ENCODE measurements around the gene FCRL2.

Gene FCRL2

GRCh38 chr1:157776971-157777391, at the start of gene FCRL2:
Gene FCRL2 (minus strand): TSS chr1:157777132. CDS start chr1:157777073, 59 bp downstream.
- DNase-seq, result no peak

GRCh38 chr1:157820299-157820698, 43.4 kb upstream of the FCRL2 start:
- DNase-seq, result no peak

- no peak for DNase-seq
Observed at GRCh38 chr1:157819896-157820295, 43.0 kb upstream of the FCRL2 start, which contains the start of gene FCRL1. Gene FCRL1 (minus strand): TSS chr1:157820120. CDS start chr1:157820037, 83 bp downstream.

- DNase-seq, result no peak
Observed at GRCh38 chr1:157819215-157819614, 42.3 kb upstream of the FCRL2 start.

GRCh38 chr1:157813269-157813668, 36.3 kb upstream of the FCRL2 start:
- DNase-seq, result no peak

- DNase-seq, result no peak
Observed at GRCh38 chr1:157806431-157807149, 29.7 kb upstream of the FCRL2 start.

GRCh38 chr1:157803851-157804250, 26.9 kb upstream of the FCRL2 start:
- no peak for DNase-seq

GRCh38 chr1:157799996-157800395, 23.1 kb upstream of the FCRL2 start:
- DNase-seq, result no peak

GRCh38 chr1:157798211-157798610, 21.3 kb upstream of the FCRL2 start:
- no peak for DNase-seq

- DNase-seq, result no peak
Observed at GRCh38 chr1:157785248-157785647, 8.3 kb upstream of the FCRL2 start.

GRCh38 chr1:157784801-157785200, 7.9 kb upstream of the FCRL2 start:
- DNase-seq, result no peak

GRCh38 chr1:157782931-157783330, 6.0 kb upstream of the FCRL2 start:
- no peak for DNase-seq

- no peak for DNase-seq
Observed at GRCh38 chr1:157781048-157781447, 4.1 kb upstream of the FCRL2 start.

- no peak for DNase-seq
Observed at GRCh38 chr1:157775101-157775870, 1.6 kb downstream of the FCRL2 start.

- DNase-seq, result no peak
Observed at GRCh38 chr1:157774412-157774811, 2.5 kb downstream of the FCRL2 start.

GRCh38 chr1:157773493-157774350, 3.2 kb downstream of the FCRL2 start:
- no peak for DNase-seq

GRCh38 chr1:157771661-157772425, 5.1 kb downstream of the FCRL2 start:
- DNase-seq, result no peak

- no peak for DNase-seq
Observed at GRCh38 chr1:157770442-157771043, 6.4 kb downstream of the FCRL2 start.

- DNase-seq, result no peak
Observed at GRCh38 chr1:157766792-157767191, 10.1 kb downstream of the FCRL2 start.

- DNase-seq, result no peak
Observed at GRCh38 chr1:157758018-157758417, 18.9 kb downstream of the FCRL2 start.

GRCh38 chr1:157753611-157754010, 23.3 kb downstream of the FCRL2 start:
- no peak for DNase-seq

- no peak for DNase-seq
Observed at GRCh38 chr1:157751283-157751682, 25.6 kb downstream of the FCRL2 start.

Measured in cerebellar nuclear complex (tissue), 1 donor.